DND-41 (cell line): ENCODE data around the gene NKAP.

Source experiments
- ATAC-seq: fragments of 200-7000 bp; cut with Tn5 transposase; 3 replicates; pipeline ENCODE4 v1.9.1; 2021; ENCODE audit warnings: low read depth; ENCODE audit not compliant: insufficient read depth
- DNase-seq: peaks from one replicate; pipeline ENCODE4 v3.0.0-alpha.2; 2020
- H2AFZ ChIP-seq: 2 replicates; pipeline ENCODE4 v1.6.0; 2012; ENCODE audit warnings: low read depth, low read length
- H3K27ac ChIP-seq: 2 replicates; pipeline ENCODE4 v1.5.1; 2012; ENCODE audit warnings: low read length, inconsistent platforms
- H3K27me3 ChIP-seq: fragments of 200-600 bp; sonication (generic); 2 replicates; pipeline ENCODE4 v1.6.0; 2012; ENCODE audit warnings: low read length, mild to moderate bottlenecking, inconsistent platforms; ENCODE audit not compliant: insufficient read depth, poor library complexity
- H3K36me3 ChIP-seq: 2 replicates; pipeline ENCODE4 v1.5.1; 2012; ENCODE audit warnings: low read length, inconsistent platforms; ENCODE audit not compliant: insufficient read depth
- H3K4me1 ChIP-seq: 2 replicates; pipeline ENCODE4 v1.5.1; 2012; ENCODE audit warnings: mild to moderate bottlenecking, low read length; ENCODE audit not compliant: insufficient read depth
- H3K4me2 ChIP-seq: 2 replicates; pipeline ENCODE4 v1.6.0; 2012; ENCODE audit warnings: mild to moderate bottlenecking, moderate library complexity, low read length, inconsistent platforms; ENCODE audit not compliant: insufficient read depth
- H3K4me3 ChIP-seq, 2 experiments: fragments of 200-600 bp in 1 of 2; shearing (Covaris generic) in 1 of 2; 2 replicates each; pipeline ENCODE4 v1.5.1; 2012 to 2016; ENCODE audit warnings: inconsistent platforms in 2 of 2, low read length in 2 of 2, mild to moderate bottlenecking in 2 of 2, low read depth in 1 of 2, moderate library complexity in 1 of 2
- H3K79me2 ChIP-seq: 2 replicates; pipeline ENCODE4 v1.6.0; 2012; ENCODE audit warnings: low read length, inconsistent platforms; ENCODE audit not compliant: insufficient read depth
- H3K9ac ChIP-seq: 2 replicates; pipeline ENCODE4 v1.6.0; 2012; ENCODE audit warnings: low read depth, mild to moderate bottlenecking, inconsistent platforms, low read length, moderate library complexity
- H3K9me3 ChIP-seq: 2 replicates; pipeline ENCODE4 v1.5.1; 2012; ENCODE audit warnings: low read length, moderate library complexity, mild to moderate bottlenecking, inconsistent platforms; ENCODE audit not compliant: insufficient read depth, severe bottlenecking
- H4K20me1 ChIP-seq: 2 replicates; pipeline ENCODE4 v1.6.0; 2012; ENCODE audit warnings: low read length; ENCODE audit not compliant: insufficient read depth
- EZH2 ChIP-seq: IDR thresholded peaks from 3 replicates; pipeline ENCODE4 v1.6.1; 2012; ENCODE audit warnings: borderline replicate concordance, low read depth, mild to moderate bottlenecking, moderate library complexity, low read length, inconsistent platforms; ENCODE audit not compliant: severe bottlenecking
- TF ChIP-seq, protein P1 (sequence below): IDR thresholded peaks from 2 replicates; pipeline ENCODE4 v1.5.1; 2012; ENCODE audit warnings: borderline replicate concordance, low read length, moderate library complexity, mild to moderate bottlenecking; ENCODE audit not compliant: poor library complexity, severe bottlenecking; ENCODE audit errors: extremely low read depth

NKAP gene

GRCh38 chrX:119989905-119990555 is 46.5 kb upstream of the NKAP start:
- Histone ChIP-seq H2AFZ (no peak overlapping the region), H4K20me1 (no peaks in the 10 kb centered on the region), H3K27me3 (no peaks in the 10 kb centered on the region), H3K9ac (no peak overlapping the region), H3K4me2 (no peak overlapping the region), H3K9me3 (no peaks in the 10 kb centered on the region), H3K36me3 (no peaks in the 10 kb centered on the region), H3K4me3 (no peak overlapping the region), H3K79me2 (no peaks in the 10 kb centered on the region), H3K4me1 (no peaks in the 10 kb centered on the region), H3K27ac (no peak overlapping the region)
- DNase-seq (no peak), ATAC-seq (no peak)
- no peak for TF ChIP-seq EZH2
- TF ChIP-seq, protein P1, sequence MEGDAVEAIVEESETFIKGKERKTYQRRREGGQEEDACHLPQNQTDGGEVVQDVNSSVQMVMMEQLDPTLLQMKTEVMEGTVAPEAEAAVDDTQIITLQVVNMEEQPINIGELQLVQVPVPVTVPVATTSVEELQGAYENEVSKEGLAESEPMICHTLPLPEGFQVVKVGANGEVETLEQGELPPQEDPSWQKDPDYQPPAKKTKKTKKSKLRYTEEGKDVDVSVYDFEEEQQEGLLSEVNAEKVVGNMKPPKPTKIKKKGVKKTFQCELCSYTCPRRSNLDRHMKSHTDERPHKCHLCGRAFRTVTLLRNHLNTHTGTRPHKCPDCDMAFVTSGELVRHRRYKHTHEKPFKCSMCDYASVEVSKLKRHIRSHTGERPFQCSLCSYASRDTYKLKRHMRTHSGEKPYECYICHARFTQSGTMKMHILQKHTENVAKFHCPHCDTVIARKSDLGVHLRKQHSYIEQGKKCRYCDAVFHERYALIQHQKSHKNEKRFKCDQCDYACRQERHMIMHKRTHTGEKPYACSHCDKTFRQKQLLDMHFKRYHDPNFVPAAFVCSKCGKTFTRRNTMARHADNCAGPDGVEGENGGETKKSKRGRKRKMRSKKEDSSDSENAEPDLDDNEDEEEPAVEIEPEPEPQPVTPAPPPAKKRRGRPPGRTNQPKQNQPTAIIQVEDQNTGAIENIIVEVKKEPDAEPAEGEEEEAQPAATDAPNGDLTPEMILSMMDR = no peak

DNA sequence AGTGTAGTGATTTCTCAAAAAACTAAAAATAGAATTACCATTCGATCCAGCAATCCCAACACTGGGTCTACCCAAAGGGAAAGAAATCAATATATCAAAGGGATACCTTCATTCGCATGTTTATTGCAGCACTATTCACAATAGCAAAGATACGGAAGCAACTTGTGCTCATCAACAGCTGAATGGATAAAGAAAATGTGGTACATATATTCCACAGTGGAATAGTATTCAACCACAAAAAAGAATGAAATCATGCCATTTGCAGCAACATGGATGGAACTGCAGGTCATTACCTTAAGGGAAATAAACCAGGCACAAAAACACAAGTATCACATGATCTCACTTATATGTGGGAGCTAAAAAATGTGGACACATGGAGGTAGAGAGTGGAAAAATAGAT is 42.7 kb upstream of the NKAP start:
- no peak for ATAC-seq
- Histone ChIP-seq H3K27ac (no peak overlapping the region), H2AFZ (no peak overlapping the region)

DNA sequence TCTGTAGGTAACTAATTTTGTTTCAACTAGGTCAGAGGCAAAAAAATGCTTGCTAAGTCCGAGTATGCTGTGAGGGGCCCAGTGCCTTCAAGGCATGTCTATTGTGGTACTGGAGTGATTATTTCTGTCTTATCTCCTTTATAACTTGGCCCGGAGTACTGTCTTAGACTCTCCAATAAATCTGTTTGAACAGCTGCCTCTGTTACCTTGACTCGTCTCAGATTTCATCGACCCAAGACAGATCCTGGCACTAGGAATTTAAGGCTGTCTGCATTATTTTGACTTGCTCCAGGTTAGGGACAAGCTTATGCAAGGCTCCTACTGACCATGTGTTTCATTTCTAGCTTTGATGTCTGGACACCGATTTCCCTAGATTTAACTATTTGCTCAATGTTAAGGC is 41.1 kb upstream of the NKAP start:
- H3K4me2 ChIP-seq = no peak overlapping the region
- no peaks in the 10 kb centered on the region for H3K36me3 ChIP-seq
- TF ChIP-seq EZH2 = no peak
- TF ChIP-seq, protein P1 = no peak
- no peak overlapping the region for H3K27ac ChIP-seq
- DNase-seq = no peak
- no peaks in the 10 kb centered on the region for H3K9me3 ChIP-seq
- H2AFZ ChIP-seq = no peak overlapping the region
- ATAC-seq = no peak
- no peak overlapping the region for H3K4me3 ChIP-seq
- no peaks in the 10 kb centered on the region for H3K27me3 ChIP-seq
- H3K9ac ChIP-seq = no peak overlapping the region
- H3K79me2 ChIP-seq = no peaks in the 10 kb centered on the region
- H3K4me1 ChIP-seq = no peaks in the 10 kb centered on the region
- no peaks in the 10 kb centered on the region for H4K20me1 ChIP-seq

More for the DNA sequence above, 42.7 kb upstream of the NKAP start:
- H3K27me3 ChIP-seq = no peaks in the 10 kb centered on the region
- H3K4me1 ChIP-seq = no peaks in the 10 kb centered on the region
- H4K20me1 ChIP-seq = no peaks in the 10 kb centered on the region
- H3K4me3 ChIP-seq = no peak overlapping the region
- H3K79me2 ChIP-seq = no peaks in the 10 kb centered on the region
- no peak overlapping the region for H3K9ac ChIP-seq
- no peak overlapping the region for H3K4me2 ChIP-seq
- TF ChIP-seq, protein P1 = no peak
- TF ChIP-seq EZH2 = no peak
- DNase-seq = no peak
- H3K9me3 ChIP-seq = no peaks in the 10 kb centered on the region
- H3K36me3 ChIP-seq = no peaks in the 10 kb centered on the region
